ENCODE data around the gene CHST10.

DNA sequence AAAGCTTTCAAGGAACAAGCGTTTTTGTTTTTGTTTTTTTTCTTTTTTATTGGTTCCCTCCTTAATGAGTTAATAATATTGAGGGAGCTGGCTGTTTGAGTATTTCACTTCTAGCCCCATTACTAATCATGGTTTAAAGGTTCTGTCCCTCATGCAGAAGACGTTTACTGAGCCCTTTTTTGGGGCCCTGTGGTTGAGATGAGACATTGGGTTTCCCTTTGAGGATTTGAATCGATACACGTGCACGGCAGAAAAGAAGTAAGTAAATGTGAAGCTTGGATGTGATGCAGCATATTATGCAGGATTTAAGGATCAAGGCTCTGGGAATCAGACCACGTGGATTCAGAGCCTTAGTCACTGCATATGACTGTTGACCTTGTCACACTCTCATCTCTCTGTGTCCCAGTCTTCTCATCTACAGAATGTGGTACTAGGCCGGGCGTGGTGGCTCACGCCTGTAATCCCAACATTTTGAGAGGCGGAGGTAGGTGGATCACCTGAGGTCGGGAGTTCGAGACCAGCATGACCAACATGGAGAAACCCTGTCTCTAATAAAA, 1.0 kb upstream of the CHST10 start:
- TF ChIP-seq CTCF (IDR thresholded peaks at IDR 0.05 in 2 of 3, conservative IDR thresholded peaks at IDR 0.05 in 1 of 3; ENCODE audit: control insufficient read depth in 2 of 3, extremely low read depth in 1 of 3, insufficient read depth in 1 of 3, low read depth in 3 of 3, low read length in 3 of 3) (no peak), EZH2 (IDR thresholded peaks at IDR 0.05; ENCODE audit: borderline replicate concordance, control insufficient read depth, low read depth, low read length) (no peak), EP300 (IDR thresholded peaks at IDR 0.05; ENCODE audit: borderline replicate concordance in 1 of 2, control insufficient read depth in 1 of 2, low read depth in 2 of 2, low read length in 2 of 2) (no peak), JUND (IDR thresholded peaks at IDR 0.05; ENCODE audit: low read depth, low read length) (no peak), TCF12 (IDR thresholded peaks at IDR 0.05; ENCODE audit: low read depth, low read length) (no peak), CREM (IDR thresholded peaks at IDR 0.05; ENCODE audit: low read depth) (no peak), POLR2AphosphoS5 (IDR thresholded peaks at IDR 0.05; ENCODE audit: low read length) (no peak), ZNF274 (IDR thresholded peaks at IDR 0.05; ENCODE audit: insufficient read depth, insufficient read length) (no peak), CEBPB (IDR thresholded peaks at IDR 0.05; ENCODE audit: borderline replicate concordance in 1 of 2, low read depth in 2 of 2, low read length in 2 of 2) (no peak), PBX3 (IDR thresholded peaks at IDR 0.05; ENCODE audit: insufficient replicate concordance, low read depth, low read length) (no peak), POLR2AphosphoS2 (IDR thresholded peaks at IDR 0.05; ENCODE audit: low read depth, low read length) (no peak)
- TF ChIP-seq, protein P1, sequence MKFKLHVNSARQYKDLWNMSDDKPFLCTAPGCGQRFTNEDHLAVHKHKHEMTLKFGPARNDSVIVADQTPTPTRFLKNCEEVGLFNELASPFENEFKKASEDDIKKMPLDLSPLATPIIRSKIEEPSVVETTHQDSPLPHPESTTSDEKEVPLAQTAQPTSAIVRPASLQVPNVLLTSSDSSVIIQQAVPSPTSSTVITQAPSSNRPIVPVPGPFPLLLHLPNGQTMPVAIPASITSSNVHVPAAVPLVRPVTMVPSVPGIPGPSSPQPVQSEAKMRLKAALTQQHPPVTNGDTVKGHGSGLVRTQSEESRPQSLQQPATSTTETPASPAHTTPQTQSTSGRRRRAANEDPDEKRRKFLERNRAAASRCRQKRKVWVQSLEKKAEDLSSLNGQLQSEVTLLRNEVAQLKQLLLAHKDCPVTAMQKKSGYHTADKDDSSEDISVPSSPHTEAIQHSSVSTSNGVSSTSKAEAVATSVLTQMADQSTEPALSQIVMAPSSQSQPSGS (IDR thresholded peaks at IDR 0.05; ENCODE audit: low read length) = no peak

Data from GM12878 (cell line).